Measurements from ENCODE around the gene ITIH2.

DNA sequence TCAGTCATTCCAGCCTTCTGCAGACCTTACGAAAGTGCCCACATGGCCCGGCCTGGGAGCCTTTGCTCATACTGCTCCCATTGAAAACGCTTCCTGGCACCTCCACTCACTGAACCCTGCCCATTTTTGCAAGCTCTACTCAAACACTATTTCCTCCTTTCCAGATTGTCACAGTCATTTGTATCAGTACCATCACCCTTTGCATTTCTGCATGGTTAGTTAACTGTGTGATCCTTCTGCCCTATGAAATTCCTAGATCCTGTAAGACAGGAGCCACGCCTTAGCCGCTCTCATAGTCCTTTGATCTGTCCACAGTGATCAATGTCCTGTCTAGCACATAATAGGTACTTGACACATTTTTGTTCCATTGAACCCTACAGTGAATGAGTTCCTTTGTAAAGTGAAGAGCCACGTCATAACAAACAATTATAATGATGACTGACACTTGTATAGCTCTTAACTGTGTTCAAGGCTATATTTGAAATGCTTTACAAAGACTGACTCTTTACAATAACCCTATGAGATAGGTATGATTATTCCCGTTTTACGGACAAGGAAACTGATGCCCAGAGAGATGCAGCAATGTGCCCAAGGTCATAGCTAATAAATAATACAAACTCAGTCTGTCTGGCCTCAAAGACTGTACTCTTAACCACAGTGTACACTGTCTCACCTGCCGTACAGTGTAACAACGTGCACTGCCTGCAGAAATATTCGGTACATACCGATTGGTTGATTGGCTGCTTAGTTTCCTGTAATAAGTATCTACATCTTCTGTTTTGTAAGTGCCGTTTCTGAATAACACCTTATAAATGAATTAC lies 16.6 kb upstream of the ITIH2 start:
- TF ChIP-seq TCF7L2 (IDR thresholded peaks at IDR 0.05; ENCODE audit: borderline replicate concordance, extremely low read depth, insufficient read depth, insufficient read length) = no peak
- TF ChIP-seq, protein P1, sequence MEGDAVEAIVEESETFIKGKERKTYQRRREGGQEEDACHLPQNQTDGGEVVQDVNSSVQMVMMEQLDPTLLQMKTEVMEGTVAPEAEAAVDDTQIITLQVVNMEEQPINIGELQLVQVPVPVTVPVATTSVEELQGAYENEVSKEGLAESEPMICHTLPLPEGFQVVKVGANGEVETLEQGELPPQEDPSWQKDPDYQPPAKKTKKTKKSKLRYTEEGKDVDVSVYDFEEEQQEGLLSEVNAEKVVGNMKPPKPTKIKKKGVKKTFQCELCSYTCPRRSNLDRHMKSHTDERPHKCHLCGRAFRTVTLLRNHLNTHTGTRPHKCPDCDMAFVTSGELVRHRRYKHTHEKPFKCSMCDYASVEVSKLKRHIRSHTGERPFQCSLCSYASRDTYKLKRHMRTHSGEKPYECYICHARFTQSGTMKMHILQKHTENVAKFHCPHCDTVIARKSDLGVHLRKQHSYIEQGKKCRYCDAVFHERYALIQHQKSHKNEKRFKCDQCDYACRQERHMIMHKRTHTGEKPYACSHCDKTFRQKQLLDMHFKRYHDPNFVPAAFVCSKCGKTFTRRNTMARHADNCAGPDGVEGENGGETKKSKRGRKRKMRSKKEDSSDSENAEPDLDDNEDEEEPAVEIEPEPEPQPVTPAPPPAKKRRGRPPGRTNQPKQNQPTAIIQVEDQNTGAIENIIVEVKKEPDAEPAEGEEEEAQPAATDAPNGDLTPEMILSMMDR (IDR thresholded peaks at IDR 0.05 in 2 of 3, conservative IDR thresholded peaks at IDR 0.05 in 1 of 3; ENCODE audit: borderline replicate concordance in 1 of 3, insufficient read depth in 1 of 3, low read depth in 2 of 3, low read length in 2 of 3) = no peak
- no peak for TF ChIP-seq RAD21 (IDR thresholded peaks at IDR 0.05; ENCODE audit: low read depth)
- TF ChIP-seq, protein P2, sequence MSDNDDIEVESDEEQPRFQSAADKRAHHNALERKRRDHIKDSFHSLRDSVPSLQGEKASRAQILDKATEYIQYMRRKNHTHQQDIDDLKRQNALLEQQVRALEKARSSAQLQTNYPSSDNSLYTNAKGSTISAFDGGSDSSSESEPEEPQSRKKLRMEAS (IDR thresholded peaks at IDR 0.05) = no peak
- no peak for TF ChIP-seq EGR1 (IDR thresholded peaks at IDR 0.05; ENCODE audit: low read depth)
- TF ChIP-seq REST (IDR thresholded peaks at IDR 0.05; ENCODE audit: low read depth) = no peak
- TF ChIP-seq, protein P3, sequence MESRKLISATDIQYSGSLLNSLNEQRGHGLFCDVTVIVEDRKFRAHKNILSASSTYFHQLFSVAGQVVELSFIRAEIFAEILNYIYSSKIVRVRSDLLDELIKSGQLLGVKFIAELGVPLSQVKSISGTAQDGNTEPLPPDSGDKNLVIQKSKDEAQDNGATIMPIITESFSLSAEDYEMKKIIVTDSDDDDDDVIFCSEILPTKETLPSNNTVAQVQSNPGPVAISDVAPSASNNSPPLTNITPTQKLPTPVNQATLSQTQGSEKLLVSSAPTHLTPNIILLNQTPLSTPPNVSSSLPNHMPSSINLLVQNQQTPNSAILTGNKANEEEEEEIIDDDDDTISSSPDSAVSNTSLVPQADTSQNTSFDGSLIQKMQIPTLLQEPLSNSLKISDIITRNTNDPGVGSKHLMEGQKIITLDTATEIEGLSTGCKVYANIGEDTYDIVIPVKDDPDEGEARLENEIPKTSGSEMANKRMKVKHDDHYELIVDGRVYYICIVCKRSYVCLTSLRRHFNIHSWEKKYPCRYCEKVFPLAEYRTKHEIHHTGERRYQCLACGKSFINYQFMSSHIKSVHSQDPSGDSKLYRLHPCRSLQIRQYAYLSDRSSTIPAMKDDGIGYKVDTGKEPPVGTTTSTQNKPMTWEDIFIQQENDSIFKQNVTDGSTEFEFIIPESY (IDR thresholded peaks at IDR 0.05; ENCODE audit: extremely low read depth, insufficient replicate concordance, low read length) = no peak
- TF ChIP-seq POLR2A (IDR thresholded peaks at IDR 0.05; ENCODE audit: borderline replicate concordance, extremely low read depth, insufficient read depth, insufficient read length) = no peak
- no peak for TF ChIP-seq EZH2 (IDR thresholded peaks at IDR 0.05)
- TF ChIP-seq CEBPB (IDR thresholded peaks at IDR 0.05; ENCODE audit: low read depth) = no peak
- no peak for TF ChIP-seq ZFX (IDR thresholded peaks at IDR 0.05)
- no peak for TF ChIP-seq EZH2phosphoT487 (IDR thresholded peaks at IDR 0.05; ENCODE audit: borderline replicate concordance)

Data from HCT116 (cell line).